Sigmoid colon (tissue), 4 donors: ENCODE results near the gene SELPLG.
"Not testable (repeated sequence)": the region's sequence is repeated elsewhere in the genome, so short reads cannot be mapped to it uniquely, and the experiment has no call there.

Source experiments
- POLR2A ChIP-seq, 2 donors: fragments of 450-650 bp; IDR thresholded peaks; one replicate each; pipeline ENCODE4 v1.6.1; 2016; ENCODE audit warnings: antibody characterized with exemption in 2 of 2, mild to moderate bottlenecking in 2 of 2, moderate library complexity in 2 of 2
- POLR2AphosphoS5 ChIP-seq, 4 donors: sonication (generic); formaldehyde crosslinking; IDR thresholded peaks; one replicate each; pipeline ENCODE4 v1.6.1; 2017; ENCODE audit warnings: antibody characterized with exemption in 4 of 4
- TF ChIP-seq, protein P1 (sequence below), 4 experiments: fragments of 450-650 bp in 3 of 4; fragments of 200-600 bp in 1 of 4; IDR thresholded peaks; one replicate each; pipeline ENCODE4 v1.5.1; 2016 to 2019; ENCODE audit warnings: antibody characterized with exemption in 4 of 4, mild to moderate bottlenecking in 3 of 4, moderate library complexity in 2 of 4

DNA sequence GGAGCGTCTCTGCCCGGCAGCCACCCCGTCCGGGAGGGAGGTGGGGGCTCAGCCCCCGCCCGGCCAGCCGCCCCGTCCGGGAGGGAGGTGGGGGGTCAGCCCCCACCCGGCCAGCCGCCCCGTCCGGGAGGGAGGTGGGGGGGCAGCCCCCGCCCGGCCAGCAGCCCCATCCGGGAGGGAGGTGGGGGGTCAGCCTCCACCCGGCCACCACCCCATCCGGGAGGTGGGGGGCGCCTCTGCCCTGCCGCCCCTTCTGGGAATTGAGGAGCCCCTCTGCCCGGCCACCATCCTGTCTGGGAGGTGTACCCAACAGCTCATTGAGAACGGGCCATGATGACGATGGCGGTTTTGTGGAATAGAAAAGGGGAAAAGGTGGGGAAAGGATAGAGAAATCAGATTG, 22.6 kb upstream of the SELPLG start:
- TF ChIP-seq POLR2A, POLR2AphosphoS5 (IDR thresholded peaks at IDR 0.05): not testable (repeated sequence)
- TF ChIP-seq, protein P1, sequence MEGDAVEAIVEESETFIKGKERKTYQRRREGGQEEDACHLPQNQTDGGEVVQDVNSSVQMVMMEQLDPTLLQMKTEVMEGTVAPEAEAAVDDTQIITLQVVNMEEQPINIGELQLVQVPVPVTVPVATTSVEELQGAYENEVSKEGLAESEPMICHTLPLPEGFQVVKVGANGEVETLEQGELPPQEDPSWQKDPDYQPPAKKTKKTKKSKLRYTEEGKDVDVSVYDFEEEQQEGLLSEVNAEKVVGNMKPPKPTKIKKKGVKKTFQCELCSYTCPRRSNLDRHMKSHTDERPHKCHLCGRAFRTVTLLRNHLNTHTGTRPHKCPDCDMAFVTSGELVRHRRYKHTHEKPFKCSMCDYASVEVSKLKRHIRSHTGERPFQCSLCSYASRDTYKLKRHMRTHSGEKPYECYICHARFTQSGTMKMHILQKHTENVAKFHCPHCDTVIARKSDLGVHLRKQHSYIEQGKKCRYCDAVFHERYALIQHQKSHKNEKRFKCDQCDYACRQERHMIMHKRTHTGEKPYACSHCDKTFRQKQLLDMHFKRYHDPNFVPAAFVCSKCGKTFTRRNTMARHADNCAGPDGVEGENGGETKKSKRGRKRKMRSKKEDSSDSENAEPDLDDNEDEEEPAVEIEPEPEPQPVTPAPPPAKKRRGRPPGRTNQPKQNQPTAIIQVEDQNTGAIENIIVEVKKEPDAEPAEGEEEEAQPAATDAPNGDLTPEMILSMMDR (IDR thresholded peaks at IDR 0.05): not testable (repeated sequence)
